ENCODE data around the gene AGA. TPM values are rescaled to one million over a fixed set of nuclear protein-coding genes. Genes with fewer than 3 reads are reported as not detected.

AGA gene
- total and polyA plus RNA-seq, 2 of the 8 experiments (the other 6 are each of a cell fraction or from before 2014, with no cell fraction given): 8.5 to 11.6 TPM

- 88% methylated on average over 2 of the region's 2 CpGs; no CpG with 5 or more reads in 1 of the 2 experiments for WGBS, 2 experiments (ENCODE audit: extremely low coverage in 1 of 2, insufficient coverage in 1 of 2, insufficient read length in 1 of 2, insufficient replicate concordance in 2 of 2, low coverage in 1 of 2, low lambda C conversion rate in 2 of 2, missing lambda C conversion rate in 1 of 2)
- Histone ChIP-seq H3K56ac (replicated peaks; ENCODE audit: insufficient read length, low read depth, low read length) (no peak overlapping the region), H3K4ac (replicated peaks; ENCODE audit: insufficient read length, low read depth, low read length) (no peak overlapping the region), H4K5ac (ENCODE audit: insufficient read length, low read depth, low read length) (no peak overlapping the region), H4K20me1 (replicated peaks in 1 of 2; ENCODE audit: control insufficient read depth in 1 of 2, insufficient read depth in 2 of 2, low read length in 2 of 2) (no peaks in the 10 kb centered on the region), H3K18ac (ENCODE audit: extremely low read depth, low read length) (no peak overlapping the region), H4K8ac (ENCODE audit: extremely low read depth, insufficient read depth, low read length) (no peak overlapping the region), H3K9ac (replicated peaks in 1 of 4; ENCODE audit: extremely low read depth in 1 of 4, low read depth in 3 of 4, low read length in 3 of 4) (no peak overlapping the region), H3K9me3 (ENCODE audit: insufficient read depth in 2 of 2, low read depth in 1 of 2, low read length in 1 of 2) (no peaks in the 10 kb centered on the region; a peak in 1 of 4 replicates), H3K4me1 (replicated peaks in 1 of 4; ENCODE audit: control insufficient read depth in 3 of 4, insufficient read depth in 4 of 4, low read length in 3 of 4) (no peaks in the 10 kb centered on the region), H3K23ac (ENCODE audit: insufficient read length) (no peak overlapping the region), H3K79me2 (ENCODE audit: control insufficient read depth in 1 of 2, insufficient read depth in 2 of 2, low read length in 2 of 2) (no peaks in the 10 kb centered on the region), H3K27ac (ENCODE audit: low read depth, low read length) (no peak overlapping the region), H3K4me3 (ENCODE audit: extremely low read depth in 1 of 4, insufficient read depth in 2 of 4, low read depth in 3 of 4, low read length in 4 of 4) (no peak overlapping the region), H3K27me3 (replicated peaks in 1 of 4; ENCODE audit: control insufficient read depth in 3 of 4, extremely low read depth in 1 of 4, insufficient read depth in 3 of 4, low read length in 3 of 4) (no peaks in the 10 kb centered on the region), H3K4me2 (ENCODE audit: insufficient read depth in 1 of 2, low read depth in 2 of 2, low read length in 2 of 2) (no peak overlapping the region), H2BK12ac (ENCODE audit: low read depth, low read length) (no peak overlapping the region), H2BK5ac (ENCODE audit: low read depth, low read length) (no peak overlapping the region), H3K14ac (ENCODE audit: insufficient read length) (no peak overlapping the region), H3K79me1 (ENCODE audit: low read depth, low read length) (no peaks in the 10 kb centered on the region), H2BK15ac (ENCODE audit: low read length) (no peak overlapping the region), H2AK5ac (ENCODE audit: low read depth, low read length) (no peak overlapping the region), H2BK20ac (ENCODE audit: low read length) (no peak overlapping the region), H3K36me3 (ENCODE audit: control insufficient read depth in 2 of 4, insufficient read depth in 4 of 4, low read length in 3 of 4) (no peaks in the 10 kb centered on the region), H3K23me2 (ENCODE audit: low read depth, low read length) (no peaks in the 10 kb centered on the region), H2AFZ (ENCODE audit: low read length) (no peak overlapping the region), H2BK120ac (replicated peaks; ENCODE audit: low read depth, low read length) (no peak overlapping the region), H4K91ac (replicated peaks; ENCODE audit: insufficient read length, low read length) (no peak overlapping the region)
- FAIRE-seq: no peak
- CTCF ChIA-PET (ENCODE audit: partially characterized antibody): no interaction called here
- no peak for DNase-seq (ENCODE audit: low read depth in 1 of 2, low spot score in 2 of 2)
- TF ChIP-seq BCL11A (IDR thresholded peaks at IDR 0.05; ENCODE audit: low read depth in 2 of 2, low read length in 2 of 2) (no peak), BRCA1 (IDR thresholded peaks at IDR 0.05; ENCODE audit: low read depth, low read length) (no peak), CBX8 (IDR thresholded peaks at IDR 0.05; ENCODE audit: borderline replicate concordance, low read depth, low read length) (no peak), ATF3 (IDR thresholded peaks at IDR 0.05; ENCODE audit: insufficient read depth, low read depth, low read length) (no peak), TAF7 (optimal IDR thresholded peaks at IDR 0.05; ENCODE audit: borderline replicate concordance, low read depth, low read length) (no peak), CBX5 (IDR thresholded peaks at IDR 0.05; ENCODE audit: low read depth, low read length) (no peak), ATF2 (IDR thresholded peaks at IDR 0.05; ENCODE audit: low read length) (no peak), ZNF274 (IDR thresholded peaks at IDR 0.05; ENCODE audit: borderline replicate concordance, extremely low read depth, low read length) (no peak), HDAC2 (IDR thresholded peaks at IDR 0.05; ENCODE audit: borderline replicate concordance in 1 of 2, low read depth in 2 of 2, low read length in 2 of 2) (no peak), SP1 (IDR thresholded peaks at IDR 0.05; ENCODE audit: low read depth, low read length) (no peak)
- POLR2A ChIA-PET (ENCODE audit: partially characterized antibody): no interaction called here
These were observed 45.9 kb downstream of the AGA start for GRCh38 chr4:177396352-177396751.
